ENCODE data around the gene TFF1. TPM values are rescaled to one million over a fixed set of nuclear protein-coding genes. Genes with fewer than 3 reads are reported as not detected.

The TFF1 gene
- total RNA-seq, 1 donor from 2014 or later = not detected

GRCh38 chr21:42379426-42380215 lies 13.3 kb upstream of the TFF1 start:
- Mint-ChIP-seq H3K4me1 (peaks cover 3% of the 10 kb centered on the region), H3K36me3 (no peaks in the 10 kb centered on the region), H3K27ac (no peak overlapping the region), H3K4me3 (no peak overlapping the region), H3K27me3 (ENCODE audit: insufficient read depth, low read depth) (peaks cover 8% of the 10 kb centered on the region), H3K9me3 (peaks cover 4% of the 10 kb centered on the region)
- DNase-seq (ENCODE audit: low spot score) = no peak
- Histone ChIP-seq H3K36me3 (no peaks in the 10 kb centered on the region), H3K27me3 (no peaks in the 10 kb centered on the region), H3F3A (ENCODE audit: low read depth) (no peaks in the 10 kb centered on the region), H3K4me3 (no peak overlapping the region), H2AFZ (replicated peaks) (no peak overlapping the region), H3K79me2 (ENCODE audit: low read depth) (no peaks in the 10 kb centered on the region), H3K9ac (no peak overlapping the region), H3K27ac (no peak overlapping the region), H3K4me2 (no peak overlapping the region), H3K4me1 (peaks cover 8% of the 10 kb centered on the region), H3K9me3 (ENCODE audit: low read depth) (no peaks in the 10 kb centered on the region), H4K20me1 (ENCODE audit: low read depth) (no peaks in the 10 kb centered on the region)
- no peak for TF ChIP-seq CTCF (IDR thresholded peaks at IDR 0.05)
- no peak for TF ChIP-seq EZH2 (IDR thresholded peaks at IDR 0.05)
- TF ChIP-seq EZH2phosphoT487 (IDR thresholded peaks at IDR 0.05) = no peak

- Histone ChIP-seq H4K20me1 (ENCODE audit: low read depth) (no peaks in the 10 kb centered on the region), H3K27me3 (no peaks in the 10 kb centered on the region), H3K27ac (no peak overlapping the region), H3K9ac (no peak overlapping the region), H3K4me3 (no peak overlapping the region), H3F3A (ENCODE audit: low read depth) (no peaks in the 10 kb centered on the region), H2AFZ (replicated peaks) (no peak overlapping the region), H3K79me2 (ENCODE audit: low read depth) (no peaks in the 10 kb centered on the region), H3K4me2 (no peak overlapping the region), H3K4me1 (peaks cover 10% of the 10 kb centered on the region), H3K36me3 (no peaks in the 10 kb centered on the region), H3K9me3 (ENCODE audit: low read depth) (no peaks in the 10 kb centered on the region)
- Mint-ChIP-seq H3K36me3 (no peaks in the 10 kb centered on the region), H3K27me3 (ENCODE audit: insufficient read depth, low read depth) (peaks cover 8% of the 10 kb centered on the region), H3K9me3 (peaks cover 4% of the 10 kb centered on the region), H3K4me3 (no peak overlapping the region), H3K27ac (no peak overlapping the region), H3K4me1 (peaks cover 7% of the 10 kb centered on the region)
- DNase-seq (ENCODE audit: low spot score) = no peak
- TF ChIP-seq EZH2 (IDR thresholded peaks at IDR 0.05) = no peak
- TF ChIP-seq EZH2phosphoT487 (IDR thresholded peaks at IDR 0.05) = no peak
- TF ChIP-seq CTCF (IDR thresholded peaks at IDR 0.05) = no peak
These were observed 12.1 kb upstream of the TFF1 start for GRCh38 chr21:42378418-42378817.

- no peak overlapping the region for H3K4me3 Mint-ChIP-seq
These were observed 11.6 kb upstream of the TFF1 start for GRCh38 chr21:42377951-42378340.

More at GRCh38 chr21:42377951-42378340, 11.6 kb upstream of the TFF1 start:
- no peaks in the 10 kb centered on the region for H3K79me2 ChIP-seq (ENCODE audit: low read depth)
- no peaks in the 10 kb centered on the region for H3K9me3 ChIP-seq (ENCODE audit: low read depth)
- H3K4me2 ChIP-seq = no peak overlapping the region
- H3K9ac ChIP-seq = no peak overlapping the region
- peaks cover 7% of the 10 kb centered on the region for H3K4me1 Mint-ChIP-seq
- peaks cover 8% of the 10 kb centered on the region for H3K27me3 Mint-ChIP-seq (ENCODE audit: insufficient read depth, low read depth)
- H3K27ac ChIP-seq = no peak overlapping the region
- no peaks in the 10 kb centered on the region for H3K36me3 ChIP-seq
- H3K27ac Mint-ChIP-seq = no peak overlapping the region
- no peaks in the 10 kb centered on the region for H3K27me3 ChIP-seq
- no peak overlapping the region for H2AFZ ChIP-seq (replicated peaks)
- no peak for DNase-seq (ENCODE audit: low spot score)
- H3K36me3 Mint-ChIP-seq = no peaks in the 10 kb centered on the region
- H3K4me1 ChIP-seq = peaks cover 10% of the 10 kb centered on the region
- no peaks in the 10 kb centered on the region for H4K20me1 ChIP-seq (ENCODE audit: low read depth)
- H3K4me3 ChIP-seq = no peak overlapping the region
- TF ChIP-seq EZH2phosphoT487 (IDR thresholded peaks at IDR 0.05) (no peak), CTCF (IDR thresholded peaks at IDR 0.05) (no peak), EZH2 (IDR thresholded peaks at IDR 0.05) (no peak)
- H3F3A ChIP-seq (ENCODE audit: low read depth) = no peaks in the 10 kb centered on the region
- H3K9me3 Mint-ChIP-seq = peaks cover 4% of the 10 kb centered on the region

Data from neural progenitor cell (in vitro differentiated cells).